ENCODE results near the gene PRLHR. TPM values are rescaled to one million over a fixed set of nuclear protein-coding genes. Genes with fewer than 3 reads are reported as not detected.

PRLHR gene
- total RNA-seq = not detected

- TF ChIP-seq CTCF (IDR thresholded peaks at IDR 0.05; ENCODE audit: low read depth) = no peak
Observed at GRCh38 chr10:118595598-118596425, at the start of gene PRLHR. PRLHR (minus strand) TSS chr10:118595648; CDS start chr10:118595244, 404 bp downstream.

- TF ChIP-seq CTCF (IDR thresholded peaks at IDR 0.05; ENCODE audit: low read depth) = no peak
Observed at GRCh38 chr10:118642228-118642627, 46.8 kb upstream of the PRLHR start.

GRCh38 chr10:118638680-118639079, 43.2 kb upstream of the PRLHR start:
- no peak for TF ChIP-seq CTCF (IDR thresholded peaks at IDR 0.05; ENCODE audit: low read depth)

- TF ChIP-seq CTCF (IDR thresholded peaks at IDR 0.05; ENCODE audit: low read depth) = no peak
Observed at GRCh38 chr10:118635674-118636402, 40.4 kb upstream of the PRLHR start.

GRCh38 chr10:118633786-118634185, 38.3 kb upstream of the PRLHR start:
- no peak for TF ChIP-seq CTCF (IDR thresholded peaks at IDR 0.05; ENCODE audit: low read depth)

GRCh38 chr10:118629211-118629610, 33.8 kb upstream of the PRLHR start:
- TF ChIP-seq CTCF (IDR thresholded peaks at IDR 0.05; ENCODE audit: low read depth) = no peak

- TF ChIP-seq CTCF (IDR thresholded peaks at IDR 0.05; ENCODE audit: low read depth) = no peak
Observed at GRCh38 chr10:118628397-118628796, 32.9 kb upstream of the PRLHR start.

All from subcutaneous adipose tissue (tissue), 4 donors.